Activated CD4-positive, alpha-beta memory T cell treated with anti-CD3 and anti-CD28 coated beads, Interleukin-2, amount 10 ng/mL, durations not matched to agents 7 days and 5 days (primary cell): Measurements from ENCODE around the gene PTPRH. TPM values are rescaled to one million over a fixed set of nuclear protein-coding genes. Genes with fewer than 3 reads are reported as not detected.
A peak's percentile ranks its signal among the peaks of the same experiment; 100 is the strongest.
"Not testable (repeated sequence)": the region's sequence is repeated elsewhere in the genome, so short reads cannot be mapped to it uniquely, and the experiment has no call there.

Experiments used
- CTCF ChIA-PET: fragments of 350-600 bp; sonication (Branson Sonifier 250); formaldehyde crosslinking; loops from one replicate; lab custom pipeline; 2021; ENCODE audit warnings: antibody characterized with exemption, inconsistent platforms; lab: Charles Lee
- POLR2A ChIA-PET: fragments of 350-600 bp; sonication (Branson Sonifier 250); formaldehyde crosslinking; loops from one replicate; lab custom pipeline; 2021; ENCODE audit warnings: antibody characterized with exemption; lab: Charles Lee
- DNase-seq: peaks from one replicate; pipeline ENCODE4 v3.0.0-alpha.2; 2020
- H3K27ac Mint-ChIP-seq: one replicate; pipeline ENCODE4 v1.8.0; 2021; ENCODE audit warnings: mild to moderate bottlenecking, mixed read lengths
- H3K27me3 Mint-ChIP-seq: one replicate; pipeline ENCODE4 v1.8.0; 2021; ENCODE audit warnings: mixed read lengths
- H3K36me3 Mint-ChIP-seq: one replicate; pipeline ENCODE4 v1.8.0; 2021; ENCODE audit warnings: low read depth, mixed read lengths
- H3K4me1 Mint-ChIP-seq: one replicate; pipeline ENCODE4 v1.8.0; 2021; ENCODE audit warnings: mixed read lengths
- H3K4me3 Mint-ChIP-seq: one replicate; pipeline ENCODE4 v1.8.0; 2021; ENCODE audit warnings: mild to moderate bottlenecking, mixed read lengths
- H3K9me3 Mint-ChIP-seq: one replicate; pipeline ENCODE4 v1.8.0; 2021; ENCODE audit warnings: mixed read lengths
- total RNA-seq, 2 experiments: library from RNA; stranded (reverse); gene quantifications; one replicate each; pipeline ENCODE4 v1.2.3, GENCODE V29; 2021

Gene PTPRH
- total RNA-seq, 2 experiments from 2014 or later: not detected

DNA sequence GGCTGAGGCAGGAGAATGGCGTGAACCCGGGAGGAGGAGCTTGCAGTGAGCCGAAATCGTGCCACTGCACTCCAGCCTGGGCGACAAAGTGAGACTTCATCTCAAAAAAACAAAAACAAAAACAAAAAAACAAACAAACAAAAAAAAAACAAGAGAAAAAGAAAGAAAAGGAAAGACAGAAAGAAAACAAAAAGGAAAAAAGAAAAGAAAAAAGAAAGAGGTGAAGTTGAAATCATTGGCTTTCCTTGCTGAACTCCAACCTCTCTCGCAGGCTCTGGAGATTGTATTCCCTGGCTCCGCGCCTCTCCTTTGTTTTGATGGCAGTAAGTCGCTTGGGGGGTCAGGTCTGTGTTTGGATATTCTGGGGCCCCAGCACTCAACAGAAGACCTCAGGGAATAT, 37.0 kb downstream of the PTPRH start:
- CTCF ChIA-PET, H3K36me3 Mint-ChIP-seq, POLR2A ChIA-PET, H3K27ac Mint-ChIP-seq, H3K9me3 Mint-ChIP-seq, DNase-seq: not testable (repeated sequence)
- Mint-ChIP-seq H3K4me3 (peak overlapping the region; percentile 5), H3K27me3 (peaks cover 57% of the 10 kb centered on the region), H3K4me1 (peaks cover 19% of the 10 kb centered on the region)

DNA sequence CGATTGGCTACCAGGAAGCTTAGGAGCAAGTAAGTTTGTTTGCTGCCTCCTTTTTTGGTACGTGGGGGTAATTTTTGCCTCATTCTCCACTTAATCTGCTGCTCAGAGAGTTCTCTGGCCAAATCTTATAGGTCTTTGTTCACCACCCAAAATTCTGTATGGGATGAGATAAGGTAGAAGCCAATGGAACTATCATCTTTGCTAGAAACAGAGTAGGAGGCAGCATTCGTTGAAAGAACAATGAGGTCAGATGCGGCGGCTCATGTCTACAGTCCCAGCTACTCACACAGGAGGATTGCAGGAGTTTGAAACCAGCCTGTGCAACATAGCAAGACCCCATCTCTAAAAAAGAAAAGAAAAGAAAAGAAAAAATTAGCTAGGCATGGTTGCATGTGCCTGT, 37.9 kb downstream of the PTPRH start:
- POLR2A ChIA-PET: interaction anchor here (0.9 kb wide), 1 partner anchor 11 kb away, joined by 3 read pairs; no protein-coding TSS in a partner anchor
- Mint-ChIP-seq H3K27ac (no peak overlapping the region), H3K4me1 (peaks cover 26% of the 10 kb centered on the region), H3K9me3 (peaks cover 5% of the 10 kb centered on the region), H3K36me3 (no peaks in the 10 kb centered on the region), H3K27me3 (peaks cover 58% of the 10 kb centered on the region), H3K4me3 (no peak overlapping the region)
- CTCF ChIA-PET: interaction anchor here (1.0 kb wide), 1 partner anchor 11 kb away, joined by 3 read pairs; no protein-coding TSS in a partner anchor
- DNase-seq: no peak

DNA sequence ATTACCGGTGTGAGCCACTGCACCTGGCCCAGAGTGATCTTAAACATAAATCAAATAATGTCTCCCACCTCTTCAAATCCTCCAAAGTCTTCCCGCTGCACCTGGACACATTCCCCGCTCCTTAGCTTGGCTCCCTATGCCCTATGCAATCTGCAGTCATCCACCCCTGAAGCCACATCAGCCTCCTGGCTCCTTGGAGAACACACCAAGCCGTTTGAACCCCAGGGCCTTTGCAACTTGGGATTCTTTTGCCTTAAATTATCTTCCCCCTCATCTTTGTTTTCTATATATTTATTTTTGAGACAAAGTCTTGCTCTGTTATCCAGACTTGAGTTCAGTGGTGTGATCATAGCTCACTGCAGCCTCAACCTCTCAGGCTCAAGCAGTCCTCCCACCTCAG, 40.2 kb downstream of the PTPRH start:
- Mint-ChIP-seq H3K9me3 (no peaks in the 10 kb centered on the region), H3K36me3 (no peaks in the 10 kb centered on the region), H3K4me3 (no peak overlapping the region), H3K27ac (no peak overlapping the region), H3K27me3 (peaks cover 64% of the 10 kb centered on the region), H3K4me1 (peaks cover 23% of the 10 kb centered on the region)
- CTCF ChIA-PET: interaction anchor here (1.6 kb wide), 1 partner anchor 9 kb away, joined by 7 read pairs; no protein-coding TSS in a partner anchor
- no peak for DNase-seq
- POLR2A ChIA-PET: no interaction called here

DNA sequence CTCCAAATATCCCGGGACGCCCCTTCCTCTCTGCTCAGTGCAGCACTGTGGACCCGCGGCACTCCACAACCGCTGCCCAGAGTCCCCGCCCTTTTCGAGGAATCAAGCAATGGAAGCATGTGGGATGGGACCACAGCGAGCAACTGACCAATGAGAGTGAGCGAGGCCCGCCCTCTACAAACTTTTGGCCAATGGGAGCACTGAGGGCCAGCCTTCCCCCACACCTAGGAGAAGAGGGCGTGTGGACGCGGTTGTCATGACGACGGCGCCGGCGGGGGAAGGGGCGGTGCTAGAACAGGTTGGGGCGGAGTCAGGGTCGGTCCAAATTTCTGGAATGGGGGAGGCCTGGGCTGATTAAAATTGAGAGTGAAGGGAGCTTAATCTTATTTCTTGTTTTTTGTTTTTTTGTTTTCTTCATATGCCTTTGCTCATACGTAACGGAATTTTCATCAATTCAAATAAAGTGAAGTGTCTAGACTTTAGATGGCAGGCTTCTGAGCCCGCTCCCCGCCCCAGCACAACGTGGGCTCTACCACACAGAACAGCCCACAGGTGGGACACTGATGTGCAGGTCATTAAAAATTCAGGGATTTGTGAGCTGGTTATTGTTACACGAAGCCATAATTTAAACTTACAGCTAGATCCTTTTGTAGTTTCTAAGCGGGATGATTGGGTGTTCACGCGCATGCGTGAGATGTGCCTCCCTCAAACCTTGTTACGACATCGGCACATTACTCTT, 42.6 kb downstream of the PTPRH start, which contains the start of gene DNAAF3:
Gene DNAAF3, minus strand, starts transcription at position 84 of the 739 bp plus-strand sequence. CDS start 200 bp downstream, outside the sequence.
- ChIA-PET CTCF (interaction anchor here (1.0 to 2.2 kb wide), 3 partner anchors 26 to 338 kb away, joined by 4 to 7 read pairs (median 4); no protein-coding TSS in a partner anchor), POLR2A (interaction anchor here (0.9 kb wide), 1 partner anchor 89 kb away, joined by 3 read pairs; no protein-coding TSS in a partner anchor)
- Mint-ChIP-seq H3K4me1 (peaks cover 11% of the 10 kb centered on the region), H3K27ac (peak within 1 kb of the TSS; percentile 31), H3K27me3 (peaks cover 52% of the 10 kb centered on the region), H3K36me3 (no peaks in the 10 kb centered on the region), H3K9me3 (no peaks in the 10 kb centered on the region), H3K4me3 (peak within 1 kb of the TSS; percentile 60)
- DNase-seq: peak; percentile 77

DNA sequence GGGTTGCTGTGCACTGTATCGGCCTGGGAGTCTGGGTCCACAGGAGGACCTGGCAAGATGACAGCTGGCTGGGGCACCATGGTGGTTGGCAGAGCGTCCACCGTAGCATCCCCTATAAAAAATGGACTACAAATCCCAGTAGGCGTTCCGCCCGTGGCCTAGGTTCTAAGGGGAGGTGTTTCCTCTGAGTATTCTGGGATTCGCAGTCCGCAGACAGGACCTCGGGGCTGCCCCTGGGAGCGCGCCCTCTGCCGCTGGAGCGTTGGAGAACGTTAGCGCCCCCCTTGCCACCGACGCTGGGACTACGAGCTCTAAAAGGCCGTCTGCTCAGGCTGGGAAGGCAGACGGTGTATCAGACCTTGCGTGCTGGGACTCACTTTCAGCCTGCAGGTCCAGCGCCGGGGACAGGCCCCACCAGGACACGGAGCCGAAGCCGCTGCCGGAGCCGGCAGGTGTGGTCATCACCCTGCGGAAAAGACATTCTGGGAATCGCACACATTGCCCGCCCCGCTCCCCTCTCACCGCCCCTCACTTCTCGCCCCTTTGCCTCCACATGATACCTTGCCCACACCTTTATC, 43.3 kb downstream of the PTPRH start:
- peaks cover 11% of the 10 kb centered on the region for H3K4me1 Mint-ChIP-seq
- no peaks in the 10 kb centered on the region for H3K9me3 Mint-ChIP-seq
- ChIA-PET POLR2A (no interaction called here), CTCF (interaction anchor here (0.7 to 2.2 kb wide), 4 partner anchors 25 to 1087 kb away, joined by 3 to 7 read pairs (median 4); no protein-coding TSS in a partner anchor)
- no peak overlapping the region for H3K27ac Mint-ChIP-seq
- DNase-seq: peak; percentile 32
- no peaks in the 10 kb centered on the region for H3K36me3 Mint-ChIP-seq
- H3K27me3 Mint-ChIP-seq: peaks cover 47% of the 10 kb centered on the region
- peak overlapping the region; percentile 60 for H3K4me3 Mint-ChIP-seq

DNA sequence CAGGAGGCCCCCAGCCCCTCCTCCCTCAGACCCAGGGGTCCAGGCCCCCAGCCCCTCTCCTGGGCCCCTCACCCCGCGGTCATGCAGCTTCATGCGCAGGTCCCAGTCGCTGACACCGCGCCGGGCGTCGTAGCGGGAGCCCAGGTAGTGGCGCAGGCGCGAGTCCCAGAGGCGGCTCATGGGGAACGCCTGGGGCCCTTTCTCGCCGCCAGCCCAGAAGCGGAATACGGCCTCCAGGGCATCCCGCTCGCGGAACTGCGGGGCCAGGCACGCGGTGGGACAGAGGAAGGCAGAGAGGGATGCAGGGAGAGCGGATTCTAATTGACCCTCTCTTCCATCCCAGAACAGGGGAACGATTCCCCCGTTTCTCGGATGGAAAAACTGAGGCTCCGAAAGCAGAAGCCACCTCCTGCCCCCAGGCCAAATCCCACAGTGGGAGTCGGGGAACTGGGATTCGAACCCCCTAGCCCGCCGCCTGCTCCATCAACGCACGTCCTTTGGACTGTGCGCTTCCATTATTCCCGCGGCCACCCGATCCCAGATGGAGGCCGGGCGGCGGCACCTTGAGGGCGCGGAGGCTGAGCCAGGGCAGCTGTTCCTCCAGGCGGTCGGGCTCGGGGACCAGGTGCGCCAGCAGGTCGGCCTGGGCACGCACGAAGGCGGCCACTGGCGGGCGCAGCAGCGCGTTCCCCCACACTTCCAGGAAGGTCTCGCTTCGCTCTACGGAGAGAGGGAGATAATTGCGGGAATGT, 47.6 kb downstream of the PTPRH start:
- ChIA-PET POLR2A (interaction anchor here (1.4 kb wide), 1 partner anchor 281 kb away, joined by 3 read pairs; no protein-coding TSS in a partner anchor), CTCF (interaction anchor here (0.7 to 2.1 kb wide), 3 partner anchors 280 to 493 kb away, joined by 4 to 12 read pairs (median 4); no protein-coding TSS in a partner anchor)
- Mint-ChIP-seq H3K27ac (no peak overlapping the region), H3K36me3 (no peaks in the 10 kb centered on the region), H3K4me3 (no peak overlapping the region), H3K27me3 (peaks cover 40% of the 10 kb centered on the region), H3K4me1 (peaks cover 7% of the 10 kb centered on the region), H3K9me3 (no peaks in the 10 kb centered on the region)
- DNase-seq: no peak

DNA sequence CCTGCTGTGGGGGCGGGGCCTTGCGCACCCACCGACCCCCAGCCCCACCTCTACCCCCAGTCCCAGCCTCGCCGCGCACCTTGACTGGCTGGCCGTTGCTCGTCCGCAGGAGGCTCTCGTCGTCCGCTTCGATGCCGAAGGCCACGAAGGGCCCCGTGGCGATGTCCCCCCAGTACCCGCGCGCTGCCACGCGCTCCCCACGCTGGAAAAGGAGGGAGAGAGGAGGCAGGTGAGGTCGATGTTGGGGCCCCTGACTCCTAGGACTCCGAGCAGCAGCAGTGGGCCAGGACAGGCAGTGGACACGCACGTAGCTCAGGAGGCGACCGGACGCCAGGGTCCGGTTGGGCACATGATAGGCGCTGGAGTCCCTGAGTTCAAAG, 48.3 kb downstream of the PTPRH start:
- POLR2A ChIA-PET: interaction anchor here (1.0 to 1.4 kb wide), 2 partner anchors 11 to 280 kb away, joined by 3 read pairs; no protein-coding TSS in a partner anchor
- CTCF ChIA-PET: interaction anchor here (0.6 to 2.5 kb wide), 16 partner anchors 8 to 487 kb away, joined by 3 to 12 read pairs (median 4); partner anchors contain the start of genes PPP1R12C and SYT5
- H3K4me3 Mint-ChIP-seq: no peak overlapping the region

DNA sequence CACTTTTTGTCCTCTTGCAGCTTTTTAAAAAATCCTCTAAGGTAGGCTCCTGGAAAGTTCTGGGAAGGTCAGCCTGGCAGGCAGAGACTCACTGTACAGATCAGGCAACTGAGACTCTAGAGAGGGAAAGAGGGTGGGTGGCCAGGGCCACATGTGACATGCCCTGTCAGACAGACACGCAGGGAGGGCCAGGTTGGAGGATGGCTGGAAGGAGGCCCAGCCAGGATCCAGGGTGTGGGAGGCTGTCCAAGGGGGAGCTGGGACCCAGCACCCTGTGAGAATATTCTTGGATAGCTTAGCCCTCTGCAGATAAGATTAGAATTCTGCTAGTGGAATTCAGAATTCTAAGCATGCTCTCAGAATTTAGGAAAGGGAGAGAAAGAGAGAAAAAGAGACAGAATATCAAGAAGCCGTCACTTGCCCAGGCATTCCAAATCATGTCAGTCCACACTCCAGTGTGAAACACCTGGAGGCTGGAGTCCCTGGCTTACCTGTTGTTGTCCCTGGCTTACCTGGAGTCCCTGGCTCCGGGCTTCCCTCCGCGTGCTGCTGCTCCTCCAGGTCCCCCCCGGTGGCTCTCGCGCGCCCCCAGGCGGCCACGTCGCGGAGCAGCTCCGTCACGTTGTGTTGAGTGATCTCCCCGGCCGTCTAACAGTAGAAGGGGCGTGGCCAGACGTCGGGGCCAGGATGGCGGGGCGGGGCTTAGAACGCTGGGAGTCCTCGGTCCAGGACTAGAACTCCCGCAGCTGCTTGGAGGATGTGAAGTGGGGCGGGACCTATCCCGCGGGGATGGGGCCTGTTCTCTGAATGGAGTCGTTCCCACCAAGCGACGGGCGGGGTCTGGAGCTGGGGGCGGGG, 48.9 kb downstream of the PTPRH start:
- Mint-ChIP-seq H3K4me3 (no peak overlapping the region), H3K9me3 (no peaks in the 10 kb centered on the region), H3K4me1 (peaks cover 3% of the 10 kb centered on the region), H3K27me3 (peaks cover 30% of the 10 kb centered on the region), H3K36me3 (no peaks in the 10 kb centered on the region), H3K27ac (no peak overlapping the region)
- ChIA-PET CTCF (interaction anchor here (0.6 to 2.5 kb wide), 19 partner anchors 9 to 486 kb away, joined by 3 to 12 read pairs (median 4); partner anchors contain the start of genes PPP1R12C and SYT5), POLR2A (interaction anchor here (0.8 to 1.4 kb wide), 3 partner anchors 11 to 279 kb away, joined by 3 read pairs; partner anchors contain the start of gene PPP6R1)
- peak; percentile 91 for DNase-seq

More for the DNA sequence above, 48.3 kb downstream of the PTPRH start:
- H3K27me3 Mint-ChIP-seq: peaks cover 36% of the 10 kb centered on the region
- no peaks in the 10 kb centered on the region for H3K36me3 Mint-ChIP-seq
- peaks cover 3% of the 10 kb centered on the region for H3K4me1 Mint-ChIP-seq
- H3K9me3 Mint-ChIP-seq: no peaks in the 10 kb centered on the region
- no peak overlapping the region for H3K27ac Mint-ChIP-seq
- DNase-seq: no peak

DNA sequence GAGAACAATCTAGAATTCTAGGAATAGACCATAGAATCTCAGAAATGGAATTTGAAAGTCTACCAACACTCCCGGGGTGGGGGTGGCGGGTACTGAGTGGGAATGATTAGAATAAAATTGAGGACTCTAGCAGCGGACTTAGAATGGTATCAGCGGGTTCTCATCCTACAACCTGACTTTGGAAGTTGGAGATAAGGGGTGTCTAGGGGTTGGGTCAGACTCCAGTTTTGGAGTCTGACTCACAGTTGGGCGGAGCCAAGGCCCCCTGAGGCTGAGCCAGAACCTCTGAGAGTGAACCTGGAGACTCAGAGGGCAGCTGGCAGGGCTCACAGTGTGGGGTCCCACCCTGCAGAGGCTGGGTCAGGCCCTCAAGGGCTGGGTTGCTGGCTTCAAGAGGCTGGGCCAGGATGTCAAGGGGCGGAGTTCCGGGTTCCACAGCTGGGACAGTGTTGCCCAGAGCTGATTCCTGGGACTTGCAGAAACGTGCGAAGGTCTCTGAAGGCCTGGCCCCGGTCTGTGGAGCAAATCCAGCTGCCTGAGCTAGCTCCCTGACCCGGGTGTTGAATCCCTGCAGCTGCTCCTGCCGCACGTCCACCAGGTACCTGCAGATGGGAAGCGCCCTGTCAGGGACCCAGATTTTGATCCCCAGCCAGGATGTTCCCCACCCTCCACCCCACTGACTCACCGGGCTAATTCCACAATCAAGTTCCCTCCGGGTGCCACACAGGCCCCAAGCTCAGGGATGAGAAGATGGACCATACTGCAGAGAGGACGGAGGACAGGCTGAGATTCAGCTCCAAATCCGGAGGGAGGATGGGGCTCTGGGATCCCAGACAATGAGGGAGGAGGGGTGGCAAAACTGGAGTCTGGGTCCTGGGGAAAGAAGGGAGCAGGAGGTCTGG, 50.2 kb downstream of the PTPRH start:
- CTCF ChIA-PET: interaction anchor here (0.9 to 2.5 kb wide), 11 partner anchors 8 to 278 kb away, joined by 3 to 12 read pairs (median 7); partner anchors contain the start of gene RDH13
- H3K4me1 Mint-ChIP-seq: peaks cover 9% of the 10 kb centered on the region

DNA sequence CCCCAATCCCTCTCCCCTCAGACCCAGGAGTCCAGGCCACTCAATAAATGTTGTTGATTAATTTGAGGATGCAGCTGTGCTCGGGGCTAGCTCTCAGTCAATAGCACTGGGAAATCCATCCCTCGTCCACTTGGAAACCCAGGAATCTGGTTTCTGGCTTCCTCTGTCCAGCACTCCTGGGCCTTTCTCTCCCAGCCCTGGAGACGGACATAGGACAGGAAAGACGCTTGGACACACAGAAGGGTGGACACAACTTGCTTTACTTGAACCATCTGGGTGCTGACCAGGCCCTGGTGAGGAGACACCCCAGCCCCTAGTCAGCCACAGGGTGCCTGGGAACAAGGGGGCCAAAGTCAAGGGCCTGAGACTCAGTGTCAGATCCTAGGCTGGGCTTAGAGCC, 50.9 kb downstream of the PTPRH start:
- Mint-ChIP-seq H3K4me3 (no peak overlapping the region), H3K9me3 (peaks cover 4% of the 10 kb centered on the region), H3K36me3 (no peaks in the 10 kb centered on the region), H3K27me3 (peaks cover 22% of the 10 kb centered on the region), H3K4me1 (peaks cover 14% of the 10 kb centered on the region), H3K27ac (no peak overlapping the region)
- DNase-seq: no peak
- CTCF ChIA-PET: no interaction called here
- POLR2A ChIA-PET: no interaction called here

More for the DNA sequence above, 50.2 kb downstream of the PTPRH start:
- Mint-ChIP-seq H3K36me3 (no peaks in the 10 kb centered on the region), H3K27ac (no peak overlapping the region), H3K27me3 (peaks cover 26% of the 10 kb centered on the region), H3K9me3 (peaks cover 4% of the 10 kb centered on the region), H3K4me3 (no peak overlapping the region)
- POLR2A ChIA-PET: no interaction called here
- DNase-seq: no peak
